GM18520 (cell line): Measurements from ENCODE around the gene CER1.

ENCODE experiments used
- ATAC-seq: cut with Tn5 transposase; IDR thresholded peaks from one replicate; pipeline ENCODE4 v1.9.1; 2021; ENCODE audit not compliant: unreplicated experiment

CER1 gene, protein sequence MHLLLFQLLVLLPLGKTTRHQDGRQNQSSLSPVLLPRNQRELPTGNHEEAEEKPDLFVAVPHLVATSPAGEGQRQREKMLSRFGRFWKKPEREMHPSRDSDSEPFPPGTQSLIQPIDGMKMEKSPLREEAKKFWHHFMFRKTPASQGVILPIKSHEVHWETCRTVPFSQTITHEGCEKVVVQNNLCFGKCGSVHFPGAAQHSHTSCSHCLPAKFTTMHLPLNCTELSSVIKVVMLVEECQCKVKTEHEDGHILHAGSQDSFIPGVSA

DNA sequence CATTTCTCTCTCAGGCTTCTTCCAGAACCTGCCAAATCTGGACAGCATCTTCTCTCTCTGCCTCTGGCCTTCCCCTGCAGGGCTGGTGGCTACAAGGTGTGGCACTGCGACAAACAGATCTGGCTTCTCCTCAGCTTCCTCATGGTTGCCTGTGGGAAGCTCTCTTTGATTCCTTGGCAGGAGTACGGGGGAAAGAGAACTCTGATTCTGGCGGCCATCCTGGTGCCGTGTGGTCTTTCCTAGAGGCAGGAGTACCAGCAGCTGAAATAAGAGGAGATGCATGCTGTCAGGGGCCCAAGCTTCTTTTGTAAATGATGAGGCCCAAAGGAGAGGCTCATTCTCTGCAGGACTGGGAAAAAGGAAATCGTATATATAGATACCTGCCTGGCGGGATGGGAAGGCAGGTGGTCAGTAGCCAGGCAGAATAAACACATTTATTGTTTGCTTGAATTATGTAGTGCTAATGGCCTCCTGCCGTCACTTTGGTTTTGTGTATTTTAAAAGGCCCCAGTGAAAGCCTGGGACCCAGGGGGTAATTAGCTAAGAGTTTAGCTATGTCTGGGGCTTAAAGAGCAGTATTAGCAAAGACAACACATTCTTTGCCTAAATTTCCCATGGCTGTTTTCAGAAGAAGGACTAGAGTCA lies at the start of gene CER1:
CER1 (minus strand) TSS at position 343 of the 645 bp plus-strand sequence; CDS start at position 282, 61 bp downstream.
- no peak for ATAC-seq

DNA sequence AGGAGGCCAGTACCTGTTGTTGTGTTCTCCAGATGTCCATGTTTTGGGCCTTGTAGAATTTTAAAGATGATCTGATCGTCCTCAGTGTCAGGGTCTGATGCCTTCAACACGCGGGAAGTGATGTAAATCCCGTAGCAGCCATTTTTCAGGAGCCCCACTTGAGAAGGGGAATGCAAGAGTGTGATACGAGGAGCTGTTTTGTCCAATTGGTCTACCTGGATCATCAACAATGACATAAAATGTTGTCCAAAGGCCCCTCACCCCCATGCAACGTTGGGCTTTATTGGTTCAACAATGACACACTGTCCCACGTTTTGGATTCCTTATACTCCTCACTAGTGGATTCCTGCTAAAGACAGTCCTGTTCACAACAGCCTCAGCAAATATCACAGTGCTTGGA lies 48.1 kb upstream of the CER1 start:
- no peak for ATAC-seq

DNA sequence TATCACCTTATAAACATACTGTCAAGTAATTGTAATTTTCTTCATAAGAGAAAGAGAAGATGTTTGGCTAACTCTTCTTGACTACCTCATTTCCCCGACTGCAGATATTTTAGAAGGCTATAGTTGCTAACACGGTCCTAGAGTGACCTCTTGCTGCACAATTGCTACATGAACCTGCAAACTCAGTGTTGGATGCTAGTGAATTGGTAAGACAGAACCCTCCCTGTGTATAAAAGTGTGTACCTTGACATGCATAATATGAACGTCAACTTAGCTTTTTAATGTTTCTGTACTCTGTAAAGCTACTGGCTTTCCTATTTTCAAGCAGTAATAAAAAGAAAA lies 46.7 kb upstream of the CER1 start:
- ATAC-seq, result no peak

DNA sequence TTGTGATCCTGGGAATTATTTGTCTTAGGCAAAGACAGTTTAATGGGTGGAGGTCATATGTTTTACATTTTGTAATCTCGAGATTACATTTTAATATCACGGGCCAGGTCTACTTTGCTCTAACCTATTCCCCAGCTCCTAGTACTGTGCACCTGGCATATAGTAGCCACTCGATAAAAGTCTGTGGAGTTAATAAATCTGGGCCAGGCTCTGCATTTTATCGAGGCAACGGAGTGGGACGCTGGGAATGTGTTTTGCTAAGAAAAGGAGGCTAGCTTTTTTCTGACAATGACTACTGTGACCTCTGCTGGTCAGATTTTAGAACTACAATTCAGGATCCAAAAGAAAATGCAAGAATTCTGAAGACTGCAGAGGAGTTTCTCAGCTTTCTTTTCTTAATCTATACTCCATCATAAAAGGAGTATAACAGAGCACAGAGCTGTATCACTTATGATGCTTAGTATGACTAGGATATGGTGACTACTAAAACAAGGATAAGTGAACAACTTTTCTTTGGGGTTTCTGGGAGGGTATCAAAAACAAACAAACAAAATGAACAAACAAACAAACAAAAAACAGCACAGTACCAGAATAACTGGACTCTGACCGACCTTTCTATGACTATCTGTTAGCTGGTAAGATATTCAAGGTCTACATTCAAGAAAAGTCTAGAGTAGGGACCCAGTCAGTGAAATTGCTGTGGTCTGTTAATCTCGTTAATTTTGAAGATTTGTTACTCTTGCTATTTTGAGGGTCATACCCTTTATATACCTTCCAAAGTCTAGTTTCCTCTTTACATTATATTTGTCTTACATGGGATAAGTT lies 46.1 kb upstream of the CER1 start:
- no peak for ATAC-seq

DNA sequence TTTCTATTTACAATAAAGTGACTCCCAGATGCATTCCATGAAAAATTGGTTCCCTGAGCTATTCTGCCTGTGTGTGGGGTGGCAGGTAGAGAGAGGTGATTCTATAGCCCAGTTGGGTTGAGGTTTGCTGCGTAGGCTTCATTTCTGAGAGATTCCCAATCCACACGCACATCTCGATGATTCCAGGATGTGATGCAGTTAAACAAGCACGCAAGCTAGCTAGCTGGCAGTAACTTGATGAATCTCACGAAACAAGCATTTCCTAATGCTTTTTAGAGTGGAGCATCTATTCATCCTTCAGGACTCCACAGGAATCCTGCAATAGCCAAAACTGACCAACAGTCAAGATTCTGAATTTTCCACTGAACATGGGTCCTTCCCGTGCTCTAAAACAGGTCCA lies 43.8 kb upstream of the CER1 start:
- ATAC-seq, result no peak

DNA sequence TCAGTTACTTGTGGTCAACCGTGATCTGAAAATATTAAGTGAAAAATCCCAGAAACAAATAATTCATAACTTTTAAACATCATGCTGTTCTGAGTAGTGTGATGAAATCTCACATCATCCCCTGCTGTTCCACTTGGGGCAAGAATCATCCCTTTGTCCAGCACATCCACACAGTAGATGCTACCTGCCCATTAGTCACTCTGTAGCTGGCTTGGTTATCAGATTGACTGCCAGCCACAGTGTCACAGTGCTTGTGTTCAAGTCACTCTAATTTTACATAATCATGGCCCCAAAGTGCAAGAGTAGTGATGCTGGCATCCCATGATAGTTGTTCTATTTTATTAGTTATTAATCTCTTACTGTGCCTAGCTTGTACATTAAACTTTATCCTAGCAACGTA lies 39.1 kb upstream of the CER1 start:
- ATAC-seq, result no peak

DNA sequence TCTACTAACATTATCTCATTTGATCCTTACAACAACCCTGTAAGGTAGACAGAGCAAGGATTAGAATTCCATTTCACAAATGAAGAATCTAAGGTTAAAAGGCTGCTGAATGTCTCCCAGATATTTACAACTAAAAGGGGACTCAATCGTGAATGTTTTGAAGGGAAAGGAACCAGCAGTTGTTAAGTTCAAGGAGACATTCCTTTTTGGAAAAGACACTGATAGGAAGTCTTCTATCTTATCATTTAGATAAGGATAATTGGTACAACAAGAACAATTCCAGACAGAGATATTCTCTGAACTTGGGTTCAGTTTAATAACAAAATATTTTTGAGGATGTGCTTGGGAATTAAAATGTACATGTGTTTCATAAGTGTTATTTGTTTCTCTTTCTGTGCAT lies 37.5 kb upstream of the CER1 start:
- ATAC-seq, result no peak

DNA sequence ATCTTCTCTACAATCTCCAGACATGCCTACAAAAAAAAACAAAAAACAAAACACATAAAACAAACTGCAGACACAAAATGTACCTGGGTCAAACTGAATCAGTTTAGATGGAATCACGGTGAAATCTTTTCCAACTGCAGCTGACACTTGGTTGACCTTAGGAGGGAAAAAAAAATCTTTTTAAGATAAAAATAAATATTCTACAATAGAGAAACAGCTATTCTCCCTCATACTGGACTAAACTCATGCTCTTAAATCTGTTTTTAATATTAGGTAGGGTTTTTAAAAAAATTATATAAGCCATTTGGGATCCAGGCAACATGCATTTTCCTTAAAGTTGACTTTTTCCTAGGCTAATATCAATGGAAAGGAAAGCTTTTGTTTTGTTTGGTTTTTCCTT lies 33.8 kb upstream of the CER1 start:
- no peak for ATAC-seq

DNA sequence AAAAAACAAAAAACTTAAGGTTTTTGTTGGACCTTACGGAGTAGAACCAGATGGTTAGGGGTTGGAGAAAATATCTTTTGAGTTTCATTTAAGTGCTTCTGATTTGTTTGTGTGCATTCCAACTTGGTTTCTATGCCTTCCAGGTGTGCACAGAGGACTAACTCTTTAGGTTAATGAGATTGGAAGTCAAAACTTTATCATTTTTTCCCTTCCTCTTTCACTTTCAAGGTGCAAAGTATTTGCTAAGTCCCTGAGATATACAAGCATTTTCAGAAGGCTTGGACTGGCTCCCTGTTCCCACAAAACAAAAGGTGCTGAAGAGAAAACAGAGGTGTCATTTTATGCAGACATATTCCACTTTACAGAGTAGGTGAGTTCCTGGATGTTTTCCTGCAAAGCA lies 30.3 kb upstream of the CER1 start:
- no peak for ATAC-seq

DNA sequence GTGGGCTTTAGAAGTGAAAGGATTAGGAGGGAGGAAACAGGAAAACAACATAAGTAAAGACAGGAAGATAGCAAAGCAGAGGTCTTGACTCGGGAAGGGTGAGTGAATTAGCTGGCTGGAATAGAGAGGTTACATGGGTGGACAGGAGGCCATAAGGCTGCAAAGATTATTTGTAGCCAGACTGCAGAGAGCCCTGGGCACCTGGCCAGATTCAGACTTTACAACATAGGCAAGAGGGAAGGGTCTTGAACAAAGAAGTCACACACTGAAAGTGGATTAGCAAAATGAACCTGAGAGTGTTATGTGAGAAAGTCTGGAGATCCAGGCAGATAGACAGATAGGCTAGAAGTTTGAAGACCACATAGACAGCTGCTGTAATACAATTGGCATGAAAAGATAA lies 29.7 kb upstream of the CER1 start:
- ATAC-seq, result no peak

DNA sequence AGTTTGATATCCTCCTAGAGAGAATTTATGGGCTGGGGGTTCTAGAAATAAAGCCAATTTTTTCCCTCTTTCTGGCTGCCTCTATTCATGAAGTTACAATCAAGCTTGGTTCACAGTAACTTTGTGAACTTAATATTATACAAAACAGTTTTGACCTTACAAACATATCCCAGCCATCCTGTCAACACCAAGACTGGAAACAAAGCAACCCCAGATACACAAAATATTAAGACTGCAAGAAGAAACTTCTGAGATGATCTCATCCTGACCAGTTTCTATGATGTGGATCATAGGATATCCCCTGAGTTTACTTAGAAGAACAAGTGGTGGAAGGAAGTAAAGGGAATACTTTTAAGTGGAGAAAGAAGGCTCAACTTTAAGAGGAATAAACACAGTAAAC lies 28.3 kb upstream of the CER1 start:
- no peak for ATAC-seq

DNA sequence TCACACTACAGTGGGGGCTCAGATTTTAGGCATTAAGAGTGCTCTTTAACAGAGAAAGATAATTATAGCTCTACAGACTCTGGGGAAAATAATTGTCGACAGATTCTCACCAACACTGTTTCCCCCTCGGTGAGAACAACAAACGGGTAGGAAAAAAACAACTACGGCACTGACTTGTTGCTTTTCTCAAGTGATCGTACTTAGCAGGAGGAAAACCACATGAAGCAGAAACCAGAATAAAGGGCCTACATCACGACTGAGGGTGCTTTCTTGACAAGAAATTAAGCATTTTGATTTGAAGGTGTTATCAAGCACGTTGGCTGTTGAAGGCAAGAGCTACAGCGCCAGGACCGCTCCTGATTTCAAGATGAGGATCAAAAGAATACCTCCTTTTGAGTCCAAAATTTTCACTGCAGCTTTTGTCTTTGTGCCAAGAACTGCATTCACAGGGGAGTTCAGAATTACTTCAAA lies 27.2 kb upstream of the CER1 start:
- ATAC-seq, result no peak

DNA sequence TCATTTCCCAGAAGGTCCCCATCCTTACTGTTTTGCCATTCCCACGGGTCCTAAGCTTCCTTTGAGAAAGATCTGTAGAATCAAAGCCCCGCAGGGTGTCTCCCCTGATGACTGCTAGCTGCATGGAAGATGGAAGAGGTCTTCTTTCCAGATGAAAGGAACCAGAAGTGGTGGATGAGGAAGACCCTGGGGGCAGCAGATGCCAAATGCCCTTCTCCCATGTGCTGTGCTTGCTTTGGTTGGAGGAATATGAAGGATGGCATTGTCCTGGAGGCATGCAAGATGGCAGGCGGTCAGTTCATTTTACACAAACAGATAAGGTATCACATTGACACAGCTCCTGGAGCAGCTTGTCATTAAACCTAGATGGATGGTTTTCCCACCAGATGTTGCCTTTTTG lies 25.8 kb upstream of the CER1 start:
- ATAC-seq, result no peak

DNA sequence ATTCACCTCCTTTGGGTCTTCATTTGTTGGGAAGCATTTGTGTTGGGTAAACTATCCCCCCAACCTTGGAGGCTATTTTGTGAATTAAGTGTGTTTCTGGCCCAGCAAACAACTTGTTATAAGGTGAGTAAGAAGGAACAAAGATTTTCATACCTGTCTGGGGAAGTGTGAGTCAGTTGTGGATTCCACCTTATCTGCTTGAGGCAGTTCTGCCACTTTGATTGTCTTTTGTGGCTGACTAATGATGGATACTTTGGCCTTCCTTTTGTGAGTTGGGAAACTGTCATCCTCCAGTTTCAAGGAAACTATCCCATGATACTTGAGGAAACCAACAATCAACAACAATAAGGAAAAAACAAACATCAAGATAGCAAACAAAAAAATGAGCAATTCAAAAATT lies 24.6 kb upstream of the CER1 start:
- no peak for ATAC-seq

DNA sequence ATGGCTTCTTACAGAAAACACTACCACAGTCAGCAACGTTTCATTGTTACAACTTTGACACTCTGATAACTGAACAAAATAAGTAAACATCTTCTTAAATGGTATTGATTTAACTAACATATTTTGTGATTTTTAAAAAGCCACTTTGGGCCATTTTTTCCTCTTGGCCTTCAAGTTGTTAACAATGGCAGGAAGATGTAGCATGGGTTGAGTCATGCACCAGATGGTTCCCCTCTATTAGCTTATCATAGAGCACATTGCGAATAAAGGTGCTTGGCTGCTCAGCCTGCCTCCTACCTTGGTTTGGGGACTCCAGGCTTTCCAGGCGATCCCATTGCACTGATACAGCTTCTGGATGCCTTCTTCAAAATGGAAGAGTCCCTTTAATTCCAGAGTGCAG lies 24.1 kb upstream of the CER1 start:
- ATAC-seq, result no peak

DNA sequence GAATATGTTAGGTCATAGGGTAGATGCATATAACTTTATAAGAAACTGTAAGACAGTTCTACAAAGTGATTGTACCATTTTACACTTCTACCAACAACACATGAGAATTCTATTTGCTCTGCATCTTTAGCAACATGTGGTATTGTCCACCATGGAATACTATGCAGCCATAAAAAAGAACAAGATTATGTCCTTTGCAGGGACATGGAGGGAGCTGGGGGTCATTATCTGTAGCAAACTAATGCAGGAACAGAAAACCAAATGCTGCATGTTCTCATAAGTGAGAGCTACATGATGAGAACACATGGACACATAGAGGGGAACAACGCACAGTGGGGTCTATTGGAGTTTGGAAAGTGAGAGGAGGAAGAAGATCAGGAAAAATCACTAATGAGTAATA lies 22.2 kb upstream of the CER1 start:
- ATAC-seq, result no peak

DNA sequence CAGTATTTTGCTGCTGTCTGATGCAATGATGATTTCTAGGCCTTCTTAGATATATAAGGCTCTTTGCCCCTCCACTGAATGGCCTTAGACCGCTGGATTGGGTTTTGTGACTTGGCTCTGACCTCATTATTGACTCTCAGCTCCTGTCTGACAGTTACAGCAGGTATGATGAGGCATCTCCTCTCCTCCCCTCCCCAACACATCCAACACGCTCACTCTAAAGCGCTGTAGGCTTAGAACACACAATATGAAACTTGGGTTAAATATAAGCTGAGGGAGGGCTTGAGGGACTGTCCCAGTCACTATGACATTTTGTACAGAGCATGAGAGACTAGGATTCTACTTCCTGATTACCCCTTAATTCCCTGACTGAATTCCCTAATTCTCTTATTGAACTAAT lies 18.8 kb upstream of the CER1 start:
- ATAC-seq, result no peak

DNA sequence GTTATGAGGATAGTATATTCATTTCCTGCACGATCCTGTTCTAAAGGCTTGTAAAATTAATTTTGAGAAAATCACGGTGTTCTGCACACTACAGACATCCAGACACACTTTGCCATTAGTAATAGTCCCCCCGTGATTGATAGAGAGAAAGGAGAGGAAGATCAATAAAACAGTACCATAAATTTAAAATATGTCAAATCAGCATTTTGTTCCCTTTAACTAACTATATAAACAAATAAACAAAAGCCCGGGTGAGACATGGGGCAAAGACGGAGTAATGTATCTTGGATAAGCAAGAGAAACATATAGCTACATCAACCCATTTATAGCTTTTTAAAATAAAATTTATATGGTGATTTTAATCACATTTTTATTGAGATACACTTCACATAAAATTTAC lies 10.6 kb upstream of the CER1 start:
- no peak for ATAC-seq

DNA sequence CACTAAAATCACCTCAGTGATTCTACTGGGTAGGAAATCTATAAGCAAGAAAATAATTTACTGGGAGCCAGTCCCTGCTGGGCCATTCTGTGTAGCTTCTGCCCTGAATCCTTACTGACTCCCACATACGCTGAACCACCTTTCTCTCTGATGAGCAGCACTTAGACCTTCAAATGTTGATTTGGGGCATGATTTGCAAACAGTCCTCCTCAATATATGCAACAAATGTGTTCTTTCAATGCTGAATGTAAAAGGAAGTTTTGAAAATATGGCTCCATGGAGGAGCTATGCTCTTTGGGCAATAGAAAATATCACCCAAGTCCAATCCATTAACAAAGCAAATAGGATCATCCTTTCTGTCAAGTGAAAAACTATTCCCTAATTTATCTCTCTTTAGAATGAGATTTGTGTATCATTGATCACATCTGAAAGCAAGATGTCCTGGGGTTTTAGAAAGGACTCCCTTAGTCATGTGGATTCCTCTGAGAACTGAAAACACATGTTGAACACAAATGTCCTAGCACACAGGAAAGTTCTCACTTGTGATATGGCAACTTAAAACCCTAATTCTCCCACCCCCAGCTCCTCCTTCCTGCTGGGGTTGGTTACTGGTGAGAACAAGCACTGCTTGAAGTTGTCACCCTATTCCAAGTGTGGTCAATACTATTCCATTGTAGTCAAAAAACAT lies 8.9 kb upstream of the CER1 start:
- no peak for ATAC-seq

DNA sequence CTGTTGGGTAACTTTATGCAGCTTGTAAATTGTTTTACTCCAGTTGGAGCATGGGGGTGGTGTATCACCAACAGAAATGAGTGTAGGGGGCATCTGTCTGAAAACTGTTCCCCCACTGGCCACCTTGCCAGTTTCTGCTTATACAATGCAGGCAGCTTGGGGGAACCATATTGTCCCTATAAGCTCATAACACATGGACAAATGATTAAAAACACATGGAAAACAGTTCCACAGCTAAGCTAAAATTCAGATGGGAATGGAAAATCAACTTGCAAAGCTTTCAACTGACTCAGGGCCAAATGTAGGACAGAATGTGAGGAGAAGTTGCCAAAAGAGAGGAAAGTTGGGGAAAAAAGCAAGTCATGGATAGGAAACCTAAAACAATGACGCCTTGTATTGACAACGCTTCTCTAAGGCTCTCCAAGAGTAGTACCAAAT lies 7.9 kb upstream of the CER1 start:
- no peak for ATAC-seq

DNA sequence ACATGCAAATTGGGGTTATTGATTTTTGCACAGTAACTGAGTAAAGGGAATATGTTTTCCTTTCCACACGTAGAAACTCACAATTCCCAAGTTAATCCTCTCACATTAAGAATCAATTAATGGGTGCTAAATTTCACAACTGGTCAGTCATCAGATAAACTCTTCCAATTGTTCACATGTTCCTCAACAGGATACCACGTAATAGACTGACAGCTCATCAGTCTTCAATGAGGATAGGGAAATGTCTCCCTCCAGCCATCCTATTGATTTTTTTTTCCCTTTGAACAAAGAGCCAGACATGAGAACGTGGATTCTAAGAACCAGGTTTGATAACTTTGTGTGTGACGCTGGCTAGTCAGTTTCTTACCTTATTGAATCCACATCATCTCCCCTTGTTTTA lies 768 bp upstream of the CER1 start:
- no peak for ATAC-seq
